HUES64 (cell line): Measurements from ENCODE around the gene COL11A2.
A peak's percentile ranks its signal among the peaks of the same experiment; 100 is the strongest.
"Not testable (repeated sequence)": the region's sequence is repeated elsewhere in the genome, so short reads cannot be mapped to it uniquely, and the experiment has no call there.

Experiments
- H3K27ac ChIP-seq: 2 replicates; pipeline ENCODE4 v1.7.0; 2013; ENCODE audit warnings: low read depth, low read length, inconsistent platforms
- H3K27me3 ChIP-seq: 2 replicates; pipeline ENCODE4 v1.6.1; 2013; ENCODE audit warnings: mild to moderate bottlenecking, low read length; ENCODE audit not compliant: insufficient read depth
- H3K36me3 ChIP-seq: 2 replicates; pipeline ENCODE4 v1.6.1; 2013; ENCODE audit warnings: mild to moderate bottlenecking, low read length; ENCODE audit not compliant: insufficient read depth
- H3K4me1 ChIP-seq: 2 replicates; pipeline ENCODE4 v1.6.1; 2013; ENCODE audit warnings: mild to moderate bottlenecking, low read length, moderate library complexity; ENCODE audit not compliant: insufficient read depth
- H3K4me3 ChIP-seq: 2 replicates; pipeline ENCODE4 v1.5.1; 2013; ENCODE audit warnings: mild to moderate bottlenecking, low read length, moderate library complexity
- H3K9ac ChIP-seq: 2 replicates; pipeline ENCODE4 v1.6.1; 2013; ENCODE audit warnings: mild to moderate bottlenecking, low read depth, low read length
- H3K9me3 ChIP-seq: 2 replicates; pipeline ENCODE4 v1.6.1; 2013; ENCODE audit warnings: low read depth, low read length; ENCODE audit not compliant: insufficient read depth
- WGBS: fragments of 150-250, 120-280 bp; methylation state at CpG from one replicate; pipeline ENCODE4 v1.1.7; 2013; ENCODE audit warnings: missing lambda C conversion rate; 5-methylcytosine and 5-hydroxymethylcytosine counted together

COL11A2 gene

DNA sequence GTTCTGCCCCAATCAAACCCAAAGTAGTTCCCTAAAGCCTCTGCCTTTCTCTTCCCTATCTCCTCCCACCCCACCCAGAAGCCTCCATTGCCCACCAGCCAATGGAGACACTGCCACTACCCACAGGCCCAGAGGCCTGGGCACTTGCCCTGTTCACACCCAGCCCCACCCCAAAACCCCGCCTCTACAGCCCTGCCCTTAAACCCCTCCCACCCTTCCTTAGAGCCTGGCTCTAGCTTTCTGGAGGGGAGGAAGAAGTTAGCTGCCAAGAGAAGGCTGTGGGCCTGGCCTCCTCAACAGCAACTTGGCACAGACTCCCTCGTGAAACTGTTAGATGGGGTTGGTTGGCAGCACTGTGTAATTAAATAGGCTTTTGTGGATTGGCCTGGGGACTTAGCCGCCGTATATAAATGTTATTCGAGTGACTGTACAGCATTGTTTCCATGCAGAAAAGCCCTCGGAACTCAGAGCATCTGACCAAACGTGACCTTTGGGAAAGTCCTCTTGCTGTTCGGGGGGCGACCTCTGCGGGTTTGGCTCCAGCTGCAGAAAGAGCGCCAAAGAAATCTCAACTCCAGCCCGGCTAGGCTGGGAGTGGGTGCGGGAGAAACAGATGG is 31.4 kb downstream of the COL11A2 start:
- WGBS = 72% methylated on average over 12 of the region's 13 CpGs
- Histone ChIP-seq H3K9ac (no peak overlapping the region), H3K27ac (no peak overlapping the region)

DNA sequence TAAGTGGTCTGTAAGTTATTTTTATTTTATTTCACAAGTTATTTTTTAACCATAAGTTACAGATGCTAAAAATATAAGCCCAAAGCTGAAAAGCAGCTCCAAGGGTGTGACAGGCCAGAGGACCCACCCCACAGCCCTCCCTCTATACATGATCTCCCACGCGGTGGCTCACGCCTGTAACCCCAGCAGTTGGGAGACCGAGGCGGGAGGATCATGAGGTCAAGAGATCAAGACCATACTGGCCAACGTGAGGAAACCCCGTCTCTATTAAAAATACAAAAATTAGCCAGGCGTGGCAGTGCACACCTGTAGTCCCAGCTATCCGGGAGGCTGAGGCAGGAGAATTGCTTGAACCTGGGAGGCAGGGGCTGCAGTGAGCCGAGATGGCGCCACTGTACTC is 32.2 kb downstream of the COL11A2 start:
- Histone ChIP-seq H3K27me3 (peaks cover 21% of the 10 kb centered on the region), H3K4me3 (no peak overlapping the region), H3K36me3 (no peaks in the 10 kb centered on the region), H3K9ac (no peak overlapping the region), H3K27ac (no peak overlapping the region), H3K9me3 (no peaks in the 10 kb centered on the region), H3K4me1 (peaks cover 6% of the 10 kb centered on the region)
- 93% methylated on average over 11 of the region's 11 CpGs for WGBS

More for the DNA sequence above, 31.4 kb downstream of the COL11A2 start:
- peak overlapping the region; percentile 65; the same call in 1 of the 2 replicates for H3K4me3 ChIP-seq
- H3K9me3 ChIP-seq = no peaks in the 10 kb centered on the region
- H3K4me1 ChIP-seq = peaks cover 6% of the 10 kb centered on the region
- H3K36me3 ChIP-seq = no peaks in the 10 kb centered on the region
- peaks cover 21% of the 10 kb centered on the region for H3K27me3 ChIP-seq

DNA sequence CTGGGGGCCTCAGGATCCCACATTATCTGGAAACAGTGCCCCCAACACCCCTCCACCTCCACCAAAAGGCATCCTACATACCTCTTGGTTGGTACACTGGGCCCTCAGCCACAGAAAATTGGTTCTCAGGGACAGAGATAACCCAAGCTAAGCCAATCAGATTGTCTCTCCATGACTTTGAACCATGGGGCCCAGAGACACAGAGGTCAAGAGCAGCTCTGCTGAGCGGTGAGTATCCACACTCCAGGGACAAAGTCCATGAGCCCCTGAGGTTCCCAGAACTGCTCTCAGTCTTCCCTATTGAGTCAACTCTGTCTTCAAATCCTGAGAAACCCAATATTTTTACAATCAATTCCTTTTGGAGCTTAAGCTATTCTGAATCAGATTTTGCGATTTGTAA is 35.3 kb downstream of the COL11A2 start:
- 78% methylated on average over 1 of the region's 2 CpGs for WGBS
- no peak overlapping the region for H3K4me3 ChIP-seq
- no peak overlapping the region for H3K9ac ChIP-seq
- peaks cover 12% of the 10 kb centered on the region for H3K27me3 ChIP-seq
- H3K36me3 ChIP-seq = no peaks in the 10 kb centered on the region
- peaks cover 6% of the 10 kb centered on the region for H3K4me1 ChIP-seq
- H3K9me3 ChIP-seq = no peaks in the 10 kb centered on the region
- no peak overlapping the region for H3K27ac ChIP-seq

DNA sequence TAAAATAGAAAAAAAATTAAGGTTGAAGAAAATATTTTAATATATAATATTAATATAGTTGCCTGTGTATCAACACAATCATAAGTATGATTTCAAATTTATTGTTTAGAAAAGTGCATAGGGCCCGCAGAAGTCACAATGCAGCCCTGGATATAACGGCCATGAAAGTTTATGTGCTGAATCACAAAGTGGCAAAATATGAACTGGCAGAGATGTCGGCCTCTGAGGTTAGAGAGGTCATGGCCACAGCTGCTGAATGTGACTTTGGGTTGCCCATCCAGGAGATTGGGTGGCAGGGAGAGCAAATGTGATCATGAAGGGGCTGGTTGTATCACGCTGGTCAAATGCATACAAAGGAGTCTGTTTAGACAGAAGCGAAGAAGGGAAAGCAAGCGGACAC is 35.7 kb downstream of the COL11A2 start:
- no peak overlapping the region for H3K4me3 ChIP-seq
- no peak overlapping the region for H3K27ac ChIP-seq
- H3K9me3 ChIP-seq = no peaks in the 10 kb centered on the region; the same call in 1 of the 2 replicates
- H3K27me3 ChIP-seq = peaks cover 8% of the 10 kb centered on the region
- peaks cover 6% of the 10 kb centered on the region for H3K4me1 ChIP-seq
- no peaks in the 10 kb centered on the region for H3K36me3 ChIP-seq
- no peak overlapping the region for H3K9ac ChIP-seq
- 91% methylated on average over 6 of the region's 6 CpGs for WGBS

DNA sequence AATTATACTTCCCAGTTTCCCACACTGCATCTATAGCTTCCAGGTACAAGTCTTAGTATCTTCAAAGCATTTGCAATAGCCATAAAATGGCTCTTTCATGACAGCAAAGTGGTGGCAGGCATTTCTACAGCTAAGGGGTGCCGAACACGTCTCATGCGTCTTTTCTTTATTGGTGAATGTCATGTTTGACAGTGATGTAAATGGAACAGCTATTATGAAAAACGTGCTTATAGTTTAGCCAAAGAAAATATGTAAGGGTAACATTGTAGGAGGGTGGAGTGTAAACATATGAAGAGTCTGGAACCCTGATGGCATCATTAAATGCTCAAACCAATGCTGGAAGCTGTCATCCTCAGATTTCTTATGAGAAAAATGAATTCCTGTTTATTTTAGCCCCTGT is 37.9 kb downstream of the COL11A2 start:
- 77% methylated on average over 4 of the region's 4 CpGs for WGBS
- H3K9ac ChIP-seq = no peak overlapping the region

DNA sequence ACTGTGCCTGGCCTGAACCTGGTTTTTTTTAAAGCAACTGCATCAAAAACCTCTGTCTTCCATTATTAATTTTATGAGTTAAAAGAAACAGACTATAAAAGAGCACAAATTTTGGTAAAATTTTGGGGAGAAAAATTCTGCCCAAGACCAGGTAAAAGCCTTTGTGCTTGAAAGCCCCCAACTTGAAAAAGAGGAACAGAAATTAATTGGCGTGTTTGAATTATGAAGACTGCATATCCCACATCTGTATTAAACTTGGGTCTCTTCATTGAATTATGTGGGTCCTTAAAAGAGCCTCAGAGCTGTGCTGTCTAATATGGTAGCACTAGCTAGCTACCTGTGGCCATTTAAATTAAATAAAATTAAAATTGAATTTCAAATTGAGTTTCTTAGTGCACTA is 41.2 kb downstream of the COL11A2 start:
- Histone ChIP-seq H3K27me3 (no peaks in the 10 kb centered on the region; the same call in 1 of the 2 replicates), H3K4me3 (no peak overlapping the region), H3K4me1 (peaks cover 6% of the 10 kb centered on the region; the same call in 1 of the 2 replicates), H3K9ac (no peak overlapping the region), H3K27ac (no peak overlapping the region), H3K9me3 (peaks cover 5% of the 10 kb centered on the region), H3K36me3 (no peaks in the 10 kb centered on the region)
- 100% methylated on average over 1 of the region's 1 CpG for WGBS

More for the DNA sequence above, 37.9 kb downstream of the COL11A2 start:
- no peak overlapping the region for H3K27ac ChIP-seq
- H3K9me3 ChIP-seq = peaks cover 5% of the 10 kb centered on the region
- no peak overlapping the region for H3K4me3 ChIP-seq
- H3K4me1 ChIP-seq = no peaks in the 10 kb centered on the region
- no peaks in the 10 kb centered on the region; the same call in 1 of the 2 replicates for H3K27me3 ChIP-seq
- H3K36me3 ChIP-seq = no peaks in the 10 kb centered on the region

DNA sequence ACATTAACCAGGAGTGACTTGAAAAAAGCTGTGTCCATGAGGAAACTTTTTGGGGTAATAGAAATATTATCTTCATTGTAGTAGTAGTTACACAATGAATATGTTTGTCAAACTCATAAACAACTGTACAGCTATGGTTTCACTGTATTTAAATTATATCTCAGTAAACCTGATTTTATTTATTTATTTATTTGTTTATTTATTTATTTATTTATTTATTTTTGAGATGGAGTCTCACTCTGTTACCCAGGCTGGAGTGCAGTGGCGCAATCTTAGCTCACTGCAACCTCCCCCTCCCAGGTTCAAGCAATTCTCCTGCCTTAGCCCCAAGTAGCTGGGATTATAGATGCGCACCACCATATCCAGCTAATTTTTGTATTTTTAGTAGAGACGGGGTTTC is 41.7 kb downstream of the COL11A2 start:
- H3K27ac ChIP-seq, H3K9ac ChIP-seq, H3K4me3 ChIP-seq, H3K4me1 ChIP-seq, H3K9me3 ChIP-seq, H3K36me3 ChIP-seq, H3K27me3 ChIP-seq: not testable (repeated sequence)
- 87% methylated on average over 3 of the region's 3 CpGs for WGBS

DNA sequence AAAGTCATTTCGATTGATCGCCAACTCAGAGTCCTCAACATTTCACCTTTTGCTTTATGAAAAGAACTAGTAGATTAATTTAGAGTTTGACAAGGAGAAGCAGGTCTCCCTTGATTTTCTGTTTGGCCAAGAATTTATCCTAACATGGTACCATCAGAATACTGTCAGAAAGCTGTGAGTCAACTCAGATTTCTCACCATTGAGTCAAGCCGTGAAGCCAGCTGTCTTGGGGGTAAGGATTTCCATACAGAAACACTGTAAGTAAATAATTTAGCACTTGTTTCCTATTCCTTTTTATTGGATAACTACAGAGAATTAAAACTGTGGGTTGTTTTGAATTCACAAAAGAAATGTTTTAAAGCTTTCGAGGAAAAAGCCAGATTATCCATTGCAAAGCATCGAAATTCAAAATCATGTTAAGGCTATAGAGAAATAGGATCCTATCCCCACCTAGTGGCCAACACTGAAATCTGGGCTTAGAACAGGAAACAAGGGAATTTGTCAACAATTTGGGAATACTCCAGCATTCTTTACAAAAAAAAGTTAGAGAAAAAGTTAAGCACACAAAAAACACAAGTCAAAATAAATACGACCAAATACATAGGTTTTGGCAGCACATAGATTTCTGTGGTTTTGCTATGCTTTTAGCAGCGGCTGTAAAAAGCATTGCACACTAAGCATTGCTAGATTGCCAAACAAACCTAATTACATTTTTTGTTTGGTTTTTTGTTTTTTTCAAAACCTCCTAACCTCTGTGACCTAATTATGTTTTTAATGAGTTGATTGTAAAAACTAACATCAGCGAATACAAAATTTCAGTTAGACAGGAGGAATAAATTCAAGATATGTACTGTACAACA is 44.2 kb downstream of the COL11A2 start:
- Histone ChIP-seq H3K27me3 (no peaks in the 10 kb centered on the region; the same call in none of the 2 replicates), H3K9ac (no peak overlapping the region), H3K4me3 (no peak overlapping the region), H3K27ac (no peak overlapping the region), H3K36me3 (no peaks in the 10 kb centered on the region), H3K4me1 (peaks cover 6% of the 10 kb centered on the region; the same call in 1 of the 2 replicates), H3K9me3 (peaks cover 5% of the 10 kb centered on the region)
- 59% methylated on average over 7 of the region's 8 CpGs for WGBS

DNA sequence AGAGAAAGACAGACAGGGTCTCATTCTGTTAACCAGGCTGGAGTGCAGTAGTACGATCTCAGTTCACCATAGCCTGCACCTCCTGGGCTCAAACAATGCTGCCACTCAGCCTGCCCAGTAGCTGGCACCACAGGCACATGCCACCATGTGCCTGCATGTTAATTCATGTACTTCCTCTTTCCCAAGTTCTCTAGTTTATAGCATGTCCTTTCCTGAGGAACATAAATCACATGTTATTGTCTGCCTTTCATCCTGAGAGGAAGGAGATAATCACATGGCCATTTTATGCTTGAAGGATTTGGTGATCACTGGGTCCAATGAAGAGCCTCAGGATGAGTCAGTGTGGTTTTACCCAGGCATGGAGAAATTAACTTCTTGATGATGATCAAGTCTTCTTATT is 47.9 kb downstream of the COL11A2 start:
- Histone ChIP-seq H3K9ac (no peak overlapping the region), H3K9me3 (no peaks in the 10 kb centered on the region), H3K4me1 (peaks cover 6% of the 10 kb centered on the region; the same call in 1 of the 2 replicates), H3K36me3 (no peaks in the 10 kb centered on the region), H3K4me3 (no peak overlapping the region), H3K27me3 (no peaks in the 10 kb centered on the region; the same call in 1 of the 2 replicates), H3K27ac (no peak overlapping the region)
- WGBS = 67% methylated on average over 1 of the region's 1 CpG

DNA sequence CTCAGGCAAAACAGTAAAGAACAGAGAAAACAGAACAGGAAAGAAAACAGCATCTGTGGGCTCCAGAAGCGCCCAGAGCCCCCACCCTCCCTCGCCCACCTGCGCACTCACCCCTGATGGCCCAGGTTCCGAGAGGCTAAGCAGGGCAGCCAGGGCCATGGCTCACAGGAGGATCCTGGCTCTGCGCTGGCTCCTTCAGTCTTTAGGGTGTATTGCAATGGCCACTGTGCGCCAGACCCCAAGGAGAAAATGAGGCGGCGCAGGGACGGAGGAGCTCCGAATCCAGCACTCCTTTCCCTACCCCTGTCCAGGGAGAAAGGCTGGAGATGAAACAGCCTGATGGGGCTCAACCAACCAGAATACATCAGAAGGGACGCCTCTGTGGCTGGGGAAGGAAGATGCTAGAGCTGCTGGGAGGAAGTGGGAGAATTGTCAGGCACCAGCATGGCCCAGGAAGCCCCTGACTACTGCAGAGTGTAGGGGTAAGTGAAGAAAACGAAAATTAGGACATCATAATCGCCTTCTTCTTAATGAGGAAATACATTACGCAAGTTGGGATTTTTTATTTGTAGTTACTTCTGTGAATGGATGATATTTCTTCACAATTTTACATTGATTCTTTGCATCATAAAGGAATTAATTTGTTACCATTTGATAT is 49.0 kb downstream of the COL11A2 start:
- H3K4me1 ChIP-seq = peaks cover 6% of the 10 kb centered on the region; the same call in 1 of the 2 replicates
- H3K9me3 ChIP-seq = no peaks in the 10 kb centered on the region
- no peaks in the 10 kb centered on the region; the same call in 1 of the 2 replicates for H3K27me3 ChIP-seq
- no peak overlapping the region for H3K9ac ChIP-seq
- no peak overlapping the region for H3K4me3 ChIP-seq
- no peaks in the 10 kb centered on the region for H3K36me3 ChIP-seq
- WGBS = 90% methylated on average over 11 of the region's 14 CpGs
- H3K27ac ChIP-seq = no peak overlapping the region
